Neural progenitor cell (in vitro differentiated cells): ENCODE data around the gene CHRD. TPM values are rescaled to one million over a fixed set of nuclear protein-coding genes. Genes with fewer than 3 reads are reported as not detected.
A peak's percentile ranks its signal among the peaks of the same experiment; 100 is the strongest.

Experiments
- DNase-seq: peaks from one replicate; pipeline ENCODE4 v3.0.0-alpha.2; 2016; ENCODE audit warnings: low spot score
- H2AFZ ChIP-seq: fragments of 200-600 bp; sonication (generic); replicated peaks from 2 replicates; pipeline ENCODE4 v1.6.1; 2016; ENCODE audit warnings: antibody characterized with exemption
- H3F3A ChIP-seq: fragments of 200-600 bp; sonication (generic); 2 replicates; pipeline ENCODE4 v1.6.1; 2016; ENCODE audit warnings: antibody characterized with exemption, low read depth
- H3K27ac ChIP-seq: fragments of 200-600 bp; sonication (generic); 2 replicates; pipeline ENCODE4 v1.5.1; 2016; ENCODE audit warnings: mild to moderate bottlenecking
- H3K27me3 ChIP-seq: fragments of 200-600 bp; sonication (generic); 2 replicates; pipeline ENCODE4 v1.6.1; 2016; ENCODE audit warnings: mild to moderate bottlenecking, moderate library complexity
- H3K36me3 ChIP-seq: fragments of 200-600 bp; sonication (generic); 2 replicates; pipeline ENCODE4 v1.5.1; 2016
- H3K4me1 ChIP-seq: fragments of 200-600 bp; sonication (generic); 2 replicates; pipeline ENCODE4 v1.6.1; 2016; ENCODE audit warnings: mixed run types
- H3K4me2 ChIP-seq: fragments of 200-600 bp; sonication (generic); 2 replicates; pipeline ENCODE4 v1.6.1; 2016
- H3K4me3 ChIP-seq: fragments of 200-600 bp; sonication (generic); 2 replicates; pipeline ENCODE4 v1.5.1; 2016
- H3K79me2 ChIP-seq: fragments of 200-600 bp; sonication (generic); 2 replicates; pipeline ENCODE4 v1.6.1; 2016; ENCODE audit warnings: low read depth
- H3K9ac ChIP-seq: fragments of 200-600 bp; sonication (generic); 2 replicates; pipeline ENCODE4 v1.6.1; 2016
- H3K9me3 ChIP-seq: fragments of 200-600 bp; sonication (generic); 2 replicates; pipeline ENCODE4 v1.5.1; 2016; ENCODE audit warnings: low read depth
- H4K20me1 ChIP-seq: fragments of 200-600 bp; sonication (generic); 2 replicates; pipeline ENCODE4 v1.6.1; 2016; ENCODE audit warnings: low read depth
- H3K27ac Mint-ChIP-seq: 3 replicates; pipeline ENCODE4 v1.8.0; 2021; ENCODE audit warnings: mixed read lengths
- H3K27me3 Mint-ChIP-seq: 2 replicates; pipeline ENCODE4 v1.8.0; 2022; ENCODE audit warnings: low read depth, mild to moderate bottlenecking, inconsistent platforms, moderate library complexity, mixed read lengths; ENCODE audit not compliant: insufficient read depth
- H3K36me3 Mint-ChIP-seq: 3 replicates; pipeline ENCODE4 v1.8.0; 2021; ENCODE audit warnings: mixed read lengths
- H3K4me1 Mint-ChIP-seq: 3 replicates; pipeline ENCODE4 v1.8.0; 2021; ENCODE audit warnings: mixed read lengths
- H3K4me3 Mint-ChIP-seq: 3 replicates; pipeline ENCODE4 v1.8.0; 2021; ENCODE audit warnings: mild to moderate bottlenecking, moderate library complexity, mixed read lengths
- H3K9me3 Mint-ChIP-seq: 3 replicates; pipeline ENCODE4 v1.8.0; 2020; ENCODE audit warnings: mixed read lengths
- CTCF ChIP-seq: fragments of 200-600 bp; sonication (generic); IDR thresholded peaks from 2 replicates; pipeline ENCODE4 v1.5.1; 2017; ENCODE audit warnings: antibody characterized with exemption, mild to moderate bottlenecking
- EZH2 ChIP-seq: fragments of 200-600 bp; sonication (generic); IDR thresholded peaks from 2 replicates; pipeline ENCODE4 v1.6.1; 2017; ENCODE audit warnings: antibody characterized with exemption, mild to moderate bottlenecking, moderate library complexity
- EZH2phosphoT487 ChIP-seq: fragments of 200-600 bp; sonication (generic); IDR thresholded peaks from 2 replicates; pipeline ENCODE4 v1.6.1; 2017; ENCODE audit warnings: antibody characterized with exemption
- total RNA-seq: library from RNA; depleted of rRNA; stranded (reverse); fragments of >200 nt; gene quantifications from 2 replicates; pipeline ENCODE4 v1.2.3, GENCODE V29; 2015; ENCODE audit warnings: low replicate concordance

CHRD gene
- total RNA-seq, 1 donor from 2014 or later = 2.3 TPM

DNA sequence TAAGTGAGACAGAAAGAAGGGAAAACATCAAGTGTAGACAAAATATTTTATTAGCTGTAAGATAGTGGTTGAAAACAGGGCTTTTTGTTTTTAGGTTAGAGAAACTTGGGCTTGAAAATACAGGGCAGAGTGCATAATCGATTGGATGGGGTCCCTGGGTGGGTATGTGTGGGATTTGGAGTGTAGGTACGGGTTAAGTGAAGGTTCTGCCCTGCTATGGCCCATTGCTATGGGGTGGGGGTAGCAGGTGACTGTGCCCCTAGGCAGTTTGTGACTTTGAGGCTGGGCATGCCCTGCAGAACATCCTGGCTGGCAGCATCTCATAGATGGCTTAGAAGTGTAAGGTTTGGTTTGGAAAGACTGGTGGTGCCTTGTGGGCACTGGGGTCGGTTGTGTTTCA lies 46.2 kb upstream of the CHRD start:
- Mint-ChIP-seq H3K36me3 (peaks cover 28% of the 10 kb centered on the region), H3K27ac (no peak overlapping the region), H3K9me3 (no peaks in the 10 kb centered on the region), H3K4me1 (peaks cover 23% of the 10 kb centered on the region), H3K27me3 (peaks cover 2% of the 10 kb centered on the region), H3K4me3 (peak overlapping the region; percentile 60)
- H3F3A ChIP-seq = peaks cover 59% of the 10 kb centered on the region
- TF ChIP-seq EZH2 = no peak
- TF ChIP-seq EZH2phosphoT487 = no peak
- no peak for TF ChIP-seq CTCF
- no peak overlapping the region for H2AFZ ChIP-seq
- DNase-seq = no peak
- H3K27ac ChIP-seq = no peak overlapping the region
- no peak overlapping the region for H3K4me3 ChIP-seq
- H4K20me1 ChIP-seq = peaks cover 59% of the 10 kb centered on the region
- H3K9me3 ChIP-seq = no peaks in the 10 kb centered on the region
- H3K79me2 ChIP-seq = peaks cover 23% of the 10 kb centered on the region
- H3K27me3 ChIP-seq = no peaks in the 10 kb centered on the region
- H3K9ac ChIP-seq = no peak overlapping the region
- H3K36me3 ChIP-seq = no peaks in the 10 kb centered on the region
- H3K4me1 ChIP-seq = peaks cover 16% of the 10 kb centered on the region
- no peak overlapping the region for H3K4me2 ChIP-seq

GRCh38 chr3:184334470-184335158 lies 45.2 kb upstream of the CHRD start:
- peak overlapping the region; percentile 74 for H3K4me3 Mint-ChIP-seq
- H3K4me1 Mint-ChIP-seq = peaks cover 29% of the 10 kb centered on the region
- H3K36me3 ChIP-seq = no peaks in the 10 kb centered on the region
- no peak overlapping the region for H2AFZ ChIP-seq
- peaks cover 65% of the 10 kb centered on the region for H3F3A ChIP-seq
- H4K20me1 ChIP-seq = peaks cover 69% of the 10 kb centered on the region
- peaks cover 31% of the 10 kb centered on the region for H3K79me2 ChIP-seq
- no peak overlapping the region for H3K4me3 ChIP-seq
- no peaks in the 10 kb centered on the region for H3K27me3 ChIP-seq
- no peak for TF ChIP-seq EZH2
- no peaks in the 10 kb centered on the region for H3K9me3 ChIP-seq
- no peak overlapping the region for H3K4me2 ChIP-seq
- DNase-seq = no peak
- no peaks in the 10 kb centered on the region for H3K9me3 Mint-ChIP-seq
- no peak overlapping the region for H3K27ac Mint-ChIP-seq
- H3K27me3 Mint-ChIP-seq = peaks cover 5% of the 10 kb centered on the region
- peak overlapping the region; percentile 50 for H3K27ac ChIP-seq
- peaks cover 24% of the 10 kb centered on the region for H3K36me3 Mint-ChIP-seq
- H3K9ac ChIP-seq = no peak overlapping the region
- H3K4me1 ChIP-seq = peaks cover 21% of the 10 kb centered on the region

DNA sequence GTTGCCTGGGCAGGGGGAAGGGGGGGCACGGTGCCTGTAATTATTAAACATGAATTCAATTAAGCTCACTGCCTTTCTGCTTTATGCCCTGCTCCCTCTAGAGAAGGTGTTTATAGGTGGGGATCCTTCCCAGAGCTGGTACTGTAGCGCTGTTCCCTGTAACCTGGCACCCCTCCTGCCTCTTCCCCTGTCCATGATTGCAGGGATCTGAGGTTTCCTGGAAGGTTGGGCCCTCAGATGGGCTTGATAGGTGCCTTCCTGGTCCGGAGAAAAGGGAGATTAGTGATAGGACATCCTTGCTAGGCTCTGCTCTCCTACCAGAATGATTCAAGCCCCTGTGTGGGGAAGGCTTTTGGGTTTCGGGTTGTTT lies 44.6 kb upstream of the CHRD start:
- H3K36me3 ChIP-seq = no peaks in the 10 kb centered on the region
- H2AFZ ChIP-seq = no peak overlapping the region
- H3K27me3 ChIP-seq = no peaks in the 10 kb centered on the region
- Mint-ChIP-seq H3K36me3 (peaks cover 21% of the 10 kb centered on the region), H3K27ac (peak overlapping the region; percentile 31), H3K9me3 (no peaks in the 10 kb centered on the region), H3K27me3 (peaks cover 5% of the 10 kb centered on the region), H3K4me1 (peaks cover 29% of the 10 kb centered on the region), H3K4me3 (peak overlapping the region; percentile 92)
- H4K20me1 ChIP-seq = peaks cover 75% of the 10 kb centered on the region
- DNase-seq = no peak
- peaks cover 21% of the 10 kb centered on the region for H3K4me1 ChIP-seq
- H3K4me2 ChIP-seq = peak overlapping the region; percentile 82
- peak overlapping the region; percentile 94 for H3K27ac ChIP-seq
- H3K9ac ChIP-seq = no peak overlapping the region
- H3K79me2 ChIP-seq = peaks cover 38% of the 10 kb centered on the region
- H3K4me3 ChIP-seq = peak overlapping the region; percentile 88
- no peak for TF ChIP-seq EZH2
- TF ChIP-seq EZH2phosphoT487 = no peak
- TF ChIP-seq CTCF = no peak
- H3K9me3 ChIP-seq = no peaks in the 10 kb centered on the region
- H3F3A ChIP-seq = peaks cover 65% of the 10 kb centered on the region
